ENCODE results near the gene LPAR1.
"Not testable (repeated sequence)": the region's sequence is repeated elsewhere in the genome, so short reads cannot be mapped to it uniquely, and the experiment has no call there.

LPAR1 gene

DNA sequence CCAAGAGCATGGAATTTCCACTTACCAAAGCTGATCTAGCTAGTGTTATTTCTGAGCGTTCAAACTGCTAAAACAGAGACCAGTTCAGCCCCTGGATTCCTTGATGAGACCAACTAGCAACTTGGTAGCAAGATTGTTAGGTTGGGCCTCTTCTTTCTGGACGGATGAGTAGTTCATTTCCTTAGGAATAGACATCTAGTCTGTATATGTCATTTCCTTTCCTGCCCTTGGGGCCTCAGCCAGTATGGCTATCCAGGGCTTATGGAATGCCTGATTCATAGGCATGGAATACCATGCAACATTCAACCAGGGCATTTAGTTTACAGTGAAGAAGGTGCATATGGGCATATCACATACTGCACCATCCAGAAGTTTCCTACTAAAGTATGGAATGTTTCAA lies 14.5 kb upstream of the LPAR1 start:
- no peak overlapping the region for H3K27ac Mint-ChIP-seq
- no peak overlapping the region for H3K4me3 Mint-ChIP-seq
- ATAC-seq (replicated peaks) (no peak), DNase-seq (no peak)
- no peaks in the 10 kb centered on the region for H3K9me3 Mint-ChIP-seq
- H3K27me3 Mint-ChIP-seq, result peaks cover 0 to 5% of the 10 kb centered on the region in 2 donors
- H3K4me1 Mint-ChIP-seq, result no peaks in the 10 kb centered on the region
- H3K36me3 Mint-ChIP-seq, result no peaks in the 10 kb centered on the region

DNA sequence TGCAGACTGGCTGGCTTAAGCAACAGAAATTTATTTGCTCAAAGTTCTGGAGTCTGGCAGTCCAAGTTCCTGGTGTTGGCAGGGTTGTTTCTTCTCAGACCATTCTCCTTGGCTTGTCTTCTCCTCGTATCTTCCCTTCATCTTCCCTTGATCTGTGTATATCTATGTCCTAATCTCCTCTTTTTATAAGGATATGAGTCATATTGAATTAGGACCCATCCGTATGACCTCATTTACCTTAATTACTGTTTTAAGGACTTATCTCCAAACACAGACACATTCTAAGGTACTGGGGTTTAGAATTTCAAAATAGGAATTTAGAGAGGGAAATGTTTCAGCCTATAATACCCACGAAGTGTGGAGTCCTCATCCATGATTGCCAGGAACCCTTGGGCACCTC lies 13.1 kb upstream of the LPAR1 start:
- ATAC-seq (replicated peaks) (no peak), DNase-seq (no peak)
- Mint-ChIP-seq H3K4me1 (no peaks in the 10 kb centered on the region), H3K4me3 (no peak overlapping the region), H3K27me3 (peaks cover 0 to 5% of the 10 kb centered on the region in 2 donors), H3K36me3 (no peaks in the 10 kb centered on the region), H3K9me3 (no peaks in the 10 kb centered on the region), H3K27ac (no peak overlapping the region)

DNA sequence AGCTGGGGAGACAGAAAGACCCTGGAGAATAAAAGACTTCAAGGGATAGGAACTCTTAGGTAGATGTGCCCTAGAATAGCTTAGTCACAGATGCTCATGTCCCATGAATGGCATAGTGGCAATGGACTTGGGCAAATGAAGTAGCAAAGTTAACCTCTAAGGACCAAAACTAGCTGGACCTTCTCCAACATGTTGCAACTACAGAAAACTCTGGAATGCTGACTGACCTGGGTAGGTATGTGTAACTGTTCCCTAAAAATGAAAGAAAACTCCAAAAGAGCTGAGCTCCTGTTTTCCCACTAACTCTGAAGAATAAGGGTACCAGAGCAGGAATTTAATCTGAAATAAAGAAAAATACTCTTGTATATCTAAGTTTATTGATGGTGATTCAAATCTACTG lies 12.5 kb upstream of the LPAR1 start:
- no peaks in the 10 kb centered on the region for H3K9me3 Mint-ChIP-seq
- no peak for DNase-seq
- no peaks in the 10 kb centered on the region for H3K4me1 Mint-ChIP-seq
- peaks cover 0 to 5% of the 10 kb centered on the region in 2 donors for H3K27me3 Mint-ChIP-seq
- no peak overlapping the region for H3K4me3 Mint-ChIP-seq
- H3K36me3 Mint-ChIP-seq, result no peaks in the 10 kb centered on the region
- ATAC-seq (replicated peaks), result no peak
- H3K27ac Mint-ChIP-seq, result no peak overlapping the region

DNA sequence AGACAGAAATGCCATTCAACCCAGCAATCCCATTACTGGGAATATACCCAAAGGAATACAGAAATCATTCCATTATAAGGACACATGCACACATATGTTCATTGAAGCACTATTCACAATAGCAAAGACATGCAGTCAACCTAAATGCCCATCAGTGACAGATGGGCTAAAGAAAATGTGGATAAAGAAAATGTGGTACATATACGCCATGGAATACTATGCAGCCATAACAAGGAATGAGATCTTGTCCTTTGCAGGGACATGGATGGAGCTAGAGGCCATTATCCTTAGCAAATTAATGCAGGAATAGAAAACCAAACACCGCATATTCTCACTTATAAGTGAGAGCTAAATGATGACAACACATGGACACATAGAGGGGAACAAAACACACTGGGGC lies 9.0 kb upstream of the LPAR1 start:
- not testable (repeated sequence) for DNase-seq; H3K27ac Mint-ChIP-seq; H3K4me3 Mint-ChIP-seq; H3K27me3 Mint-ChIP-seq; H3K9me3 Mint-ChIP-seq; ATAC-seq (replicated peaks); H3K4me1 Mint-ChIP-seq; H3K36me3 Mint-ChIP-seq

DNA sequence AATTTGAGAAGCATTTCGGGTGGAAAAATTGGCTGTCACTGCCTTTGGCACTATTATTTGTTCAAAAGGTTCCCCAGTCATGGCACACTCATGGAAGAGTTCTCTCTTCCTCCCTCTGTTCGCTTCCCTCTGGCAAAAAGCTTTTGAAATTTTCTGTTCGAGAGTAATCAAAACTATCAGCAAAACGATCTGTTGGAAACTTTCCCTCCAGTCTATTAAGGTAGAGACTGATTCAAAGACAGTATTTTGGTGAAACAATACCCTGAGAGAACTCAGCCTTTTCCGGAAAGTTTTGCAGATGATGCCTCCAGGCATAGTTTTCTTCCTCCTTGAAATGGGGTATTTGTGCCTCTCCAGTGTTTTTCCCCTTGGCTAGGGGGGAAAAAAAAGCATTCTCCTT lies 3.6 kb upstream of the LPAR1 start:
- H3K36me3 Mint-ChIP-seq, result no peaks in the 10 kb centered on the region
- H3K4me3 Mint-ChIP-seq, result no peak overlapping the region
- no peak overlapping the region for H3K27ac Mint-ChIP-seq
- peaks cover 15 to 18% of the 10 kb centered on the region in 2 donors for H3K27me3 Mint-ChIP-seq
- DNase-seq (no peak), ATAC-seq (replicated peaks) (no peak)
- peaks cover 0 to 5% of the 10 kb centered on the region in 2 donors for H3K9me3 Mint-ChIP-seq
- H3K4me1 Mint-ChIP-seq, result peaks cover 14 to 16% of the 10 kb centered on the region in 2 donors

DNA sequence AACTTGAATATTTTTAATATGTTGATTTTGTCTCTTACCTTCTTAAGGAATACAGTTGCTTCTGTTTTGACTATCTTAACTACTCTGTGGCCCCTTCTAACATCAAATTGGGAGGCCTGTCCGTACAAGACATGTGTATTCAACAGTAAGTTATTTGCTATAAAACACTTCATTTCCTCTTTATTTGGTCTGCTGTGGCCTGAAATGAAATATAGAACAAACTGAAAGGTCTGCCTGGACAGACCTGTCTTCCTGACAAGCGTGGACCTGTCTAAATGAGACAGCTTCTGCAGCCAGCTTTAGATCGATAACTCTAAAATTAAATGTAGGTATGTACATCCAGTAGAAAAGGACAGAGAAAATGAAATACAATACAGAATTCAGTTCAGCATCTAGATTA lies 2.2 kb upstream of the LPAR1 start:
- H3K4me1 Mint-ChIP-seq, result peaks cover 17 to 23% of the 10 kb centered on the region in 2 donors

DNA sequence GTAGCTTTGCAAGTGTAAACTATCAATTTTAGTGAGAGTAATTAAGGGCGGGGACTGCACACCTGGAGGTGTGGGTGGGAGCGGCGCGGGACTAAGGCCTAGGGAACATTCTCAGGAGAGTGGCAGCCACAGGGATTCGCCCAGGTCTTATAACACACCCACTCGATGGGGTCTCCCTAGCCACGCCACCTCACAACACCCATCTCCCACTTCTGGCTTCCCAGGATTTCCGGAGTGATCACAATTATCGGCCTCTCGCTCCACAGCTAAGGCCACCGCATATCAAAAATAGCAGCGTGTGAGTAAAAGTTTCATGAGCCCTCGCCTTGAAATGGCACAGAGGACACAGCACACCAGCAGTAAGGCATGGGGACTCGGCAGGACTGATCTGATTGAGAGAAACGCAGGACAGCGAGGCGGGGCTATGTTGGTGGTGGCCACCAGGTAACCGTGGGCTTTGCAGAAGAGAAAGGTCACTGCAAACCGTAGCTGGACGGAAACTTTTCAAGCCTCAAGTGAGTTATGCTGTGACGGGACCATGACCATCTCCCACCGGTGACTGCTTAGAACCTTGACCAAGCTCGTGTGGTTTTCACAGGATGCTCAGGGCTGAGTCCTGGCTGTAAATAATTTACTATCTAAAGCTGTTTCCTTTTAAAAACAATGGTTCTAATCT lies 1.1 kb upstream of the LPAR1 start:
- ATAC-seq (replicated peaks), result peak in 1 of 2 donors; percentile 20
- Mint-ChIP-seq H3K4me3 (peak overlapping the region; percentile 80 to 81), H3K9me3 (no peaks in the 10 kb centered on the region), H3K27me3 (peaks cover 39 to 43% of the 10 kb centered on the region in 2 donors), H3K4me1 (peaks cover 17 to 23% of the 10 kb centered on the region in 2 donors), H3K27ac (peak overlapping the region; percentile 82), H3K36me3 (peaks cover 0 to 1% of the 10 kb centered on the region in 2 donors)
- no peak for DNase-seq

More for the DNA sequence above, 2.2 kb upstream of the LPAR1 start:
- Mint-ChIP-seq H3K27ac (no peak overlapping the region), H3K4me3 (no peak overlapping the region), H3K27me3 (peaks cover 29 to 32% of the 10 kb centered on the region in 2 donors), H3K9me3 (peaks cover 0 to 5% of the 10 kb centered on the region in 2 donors), H3K36me3 (peaks cover 0 to 1% of the 10 kb centered on the region in 2 donors)
- no peak for DNase-seq
- no peak for ATAC-seq (replicated peaks)

DNA sequence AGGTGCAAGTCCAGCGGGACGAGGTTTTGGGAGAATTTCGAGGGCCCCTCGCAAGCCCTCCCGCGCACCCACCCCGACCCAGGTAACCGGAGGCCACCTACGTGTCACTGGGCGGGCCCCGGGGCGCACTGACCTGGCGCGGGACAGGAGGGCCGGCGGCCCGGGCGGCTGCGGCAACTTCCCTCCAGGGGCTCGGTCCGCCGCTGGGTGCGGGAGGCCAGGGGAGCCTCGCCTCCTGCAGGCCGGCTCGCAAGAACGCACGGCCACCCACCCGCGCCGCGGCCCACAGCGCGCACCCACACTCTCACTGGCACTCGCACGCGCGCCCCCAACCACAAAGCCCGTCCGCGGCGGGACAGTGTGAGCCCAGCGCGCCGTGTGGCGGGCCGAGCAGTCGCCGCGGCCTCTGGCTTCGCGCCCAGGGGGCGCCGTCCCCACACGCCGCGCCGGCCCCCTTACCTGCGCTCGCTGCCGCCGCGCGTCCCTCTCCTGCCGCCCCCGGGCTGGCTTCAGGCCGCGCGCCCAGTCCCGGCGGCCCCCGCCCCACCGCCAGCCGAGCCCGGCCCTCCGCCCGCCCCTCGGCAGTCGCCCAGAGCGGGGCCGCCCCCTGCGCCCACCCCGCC lies 451 bp downstream of the LPAR1 start:
- peaks cover 17 to 23% of the 10 kb centered on the region in 2 donors for H3K4me1 Mint-ChIP-seq
- peak overlapping the region; percentile 73 to 82 for H3K4me3 Mint-ChIP-seq
- no peak overlapping the region for H3K27ac Mint-ChIP-seq
- peak; percentile 49 to 53 for ATAC-seq (replicated peaks)
- no peak for DNase-seq
- peaks cover 0 to 1% of the 10 kb centered on the region in 2 donors for H3K36me3 Mint-ChIP-seq
- H3K27me3 Mint-ChIP-seq, result peaks cover 39 to 52% of the 10 kb centered on the region in 2 donors
- H3K9me3 Mint-ChIP-seq, result no peaks in the 10 kb centered on the region

DNA sequence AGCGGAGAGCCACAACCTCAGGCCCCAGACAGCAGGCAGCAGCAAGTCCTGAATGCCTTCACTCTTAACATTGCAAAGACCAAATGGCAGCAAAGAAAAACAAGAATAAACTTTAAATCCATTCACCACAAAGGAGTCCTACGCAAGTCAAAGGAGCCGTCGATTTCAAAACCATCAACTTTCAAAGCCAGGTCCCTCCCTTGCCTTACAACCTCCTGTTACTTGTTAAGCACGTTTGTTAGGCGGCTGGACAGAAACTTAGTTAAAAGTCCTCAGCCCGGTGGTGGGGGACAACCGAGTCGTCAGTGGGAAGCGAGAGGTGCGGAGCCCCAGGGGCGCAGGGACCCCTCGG lies 938 bp downstream of the LPAR1 start:
- H3K4me1 Mint-ChIP-seq, result peaks cover 17 to 23% of the 10 kb centered on the region in 2 donors
- H3K4me3 Mint-ChIP-seq, result peak overlapping the region; percentile 73 to 82
- no peaks in the 10 kb centered on the region for H3K9me3 Mint-ChIP-seq
- ATAC-seq (replicated peaks), result no peak
- H3K27me3 Mint-ChIP-seq, result peaks cover 42 to 54% of the 10 kb centered on the region in 2 donors
- H3K27ac Mint-ChIP-seq, result peak overlapping the region; percentile 76
- peaks cover 0 to 1% of the 10 kb centered on the region in 2 donors for H3K36me3 Mint-ChIP-seq
- no peak for DNase-seq

DNA sequence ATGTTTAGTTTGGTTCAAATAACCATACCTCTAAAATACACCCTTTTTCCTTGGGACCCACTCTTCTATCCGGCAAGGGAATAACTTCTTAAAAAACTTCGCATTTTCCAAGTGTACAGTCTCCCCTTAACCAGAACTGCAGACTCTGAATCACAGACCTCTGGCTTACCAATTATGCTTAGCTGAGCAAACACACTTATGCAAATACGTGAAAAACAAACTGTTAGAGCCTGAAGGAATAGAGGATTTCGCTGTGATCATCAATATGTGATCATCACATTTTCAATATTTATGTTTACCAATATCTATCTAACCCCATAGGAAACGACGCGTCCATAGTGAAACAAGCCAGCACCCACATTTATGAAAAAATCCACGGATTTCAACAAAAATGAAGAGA lies 1.3 kb downstream of the LPAR1 start:
- H3K36me3 Mint-ChIP-seq, result peaks cover 0 to 1% of the 10 kb centered on the region in 2 donors
- DNase-seq (no peak), ATAC-seq (replicated peaks) (no peak)
- H3K4me3 Mint-ChIP-seq, result peak overlapping the region; percentile 73 to 82
- no peaks in the 10 kb centered on the region for H3K9me3 Mint-ChIP-seq
- peaks cover 17 to 23% of the 10 kb centered on the region in 2 donors for H3K4me1 Mint-ChIP-seq
- H3K27me3 Mint-ChIP-seq, result peaks cover 45 to 57% of the 10 kb centered on the region in 2 donors
- peak overlapping the region; percentile 76 for H3K27ac Mint-ChIP-seq

DNA sequence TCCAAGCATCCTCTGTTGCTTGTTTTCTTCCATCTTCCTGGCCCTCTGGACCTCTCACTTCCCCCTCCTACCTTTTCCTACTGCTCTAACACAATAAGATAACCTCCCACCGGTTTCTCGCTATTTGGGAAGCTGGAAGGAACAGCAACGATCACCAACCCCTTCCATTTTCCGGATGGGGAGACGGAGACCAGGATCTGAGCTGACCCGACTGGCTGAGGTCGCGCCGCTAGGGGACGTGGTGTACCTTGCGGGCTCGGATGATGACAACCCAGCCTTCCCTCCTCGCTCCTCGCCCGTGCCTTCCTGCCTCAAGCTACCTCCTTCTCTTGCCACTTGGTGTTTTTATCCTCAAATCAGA lies 1.9 kb downstream of the LPAR1 start:
- peaks cover 17 to 23% of the 10 kb centered on the region in 2 donors for H3K4me1 Mint-ChIP-seq
- H3K9me3 Mint-ChIP-seq, result no peaks in the 10 kb centered on the region
- H3K36me3 Mint-ChIP-seq, result peaks cover 0 to 1% of the 10 kb centered on the region in 2 donors
- peaks cover 45 to 57% of the 10 kb centered on the region in 2 donors for H3K27me3 Mint-ChIP-seq
- H3K27ac Mint-ChIP-seq, result no peak overlapping the region
- H3K4me3 Mint-ChIP-seq, result no peak overlapping the region
- DNase-seq, result no peak
- ATAC-seq (replicated peaks), result no peak

DNA sequence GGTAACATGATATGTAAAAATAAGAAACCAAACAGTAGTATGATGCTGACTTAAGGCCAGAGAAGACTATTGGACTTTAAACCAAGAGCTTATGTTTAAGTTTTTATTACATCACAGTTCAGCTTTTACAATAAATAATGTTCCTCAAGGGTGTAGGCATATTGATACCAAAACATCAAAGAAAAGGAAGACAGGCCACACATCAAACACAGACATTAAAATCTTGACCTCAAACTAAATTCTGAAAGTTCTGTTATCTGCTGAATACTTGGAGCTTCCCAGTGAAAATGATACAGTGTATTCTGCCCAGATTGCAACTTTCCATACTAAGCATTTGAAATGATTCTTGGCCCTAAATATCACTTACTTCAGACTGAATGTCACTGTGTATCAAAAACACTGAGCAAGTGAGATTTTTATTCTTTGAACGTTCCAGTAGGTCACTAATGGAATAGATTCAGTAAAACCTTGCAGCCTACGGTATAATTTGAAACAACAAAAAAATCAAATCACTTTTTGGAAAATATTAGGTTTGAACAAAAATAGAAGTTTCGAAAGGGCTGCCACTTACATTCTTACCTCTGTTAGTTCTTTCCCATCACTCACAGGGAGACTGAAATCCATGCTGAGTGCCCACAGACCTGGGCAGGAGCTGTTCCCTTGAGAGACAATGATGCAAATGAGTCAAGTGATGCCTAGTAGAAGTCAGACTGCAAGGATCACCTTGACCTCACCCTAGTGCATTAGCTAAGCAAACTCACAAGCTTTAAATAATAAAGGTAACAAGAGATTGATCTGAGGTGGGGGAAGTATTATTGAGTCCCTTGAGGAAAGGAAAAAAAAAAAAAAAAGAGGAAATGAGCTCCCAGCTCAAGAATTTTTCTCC lies 2.5 kb downstream of the LPAR1 start:
- H3K4me3 Mint-ChIP-seq, result no peak overlapping the region
- H3K27ac Mint-ChIP-seq, result no peak overlapping the region
- peaks cover 0 to 1% of the 10 kb centered on the region in 2 donors for H3K36me3 Mint-ChIP-seq
- ATAC-seq (replicated peaks), result no peak
- DNase-seq, result no peak
- no peaks in the 10 kb centered on the region for H3K9me3 Mint-ChIP-seq
- peaks cover 17 to 23% of the 10 kb centered on the region in 2 donors for H3K4me1 Mint-ChIP-seq
- H3K27me3 Mint-ChIP-seq, result peaks cover 45 to 57% of the 10 kb centered on the region in 2 donors

DNA sequence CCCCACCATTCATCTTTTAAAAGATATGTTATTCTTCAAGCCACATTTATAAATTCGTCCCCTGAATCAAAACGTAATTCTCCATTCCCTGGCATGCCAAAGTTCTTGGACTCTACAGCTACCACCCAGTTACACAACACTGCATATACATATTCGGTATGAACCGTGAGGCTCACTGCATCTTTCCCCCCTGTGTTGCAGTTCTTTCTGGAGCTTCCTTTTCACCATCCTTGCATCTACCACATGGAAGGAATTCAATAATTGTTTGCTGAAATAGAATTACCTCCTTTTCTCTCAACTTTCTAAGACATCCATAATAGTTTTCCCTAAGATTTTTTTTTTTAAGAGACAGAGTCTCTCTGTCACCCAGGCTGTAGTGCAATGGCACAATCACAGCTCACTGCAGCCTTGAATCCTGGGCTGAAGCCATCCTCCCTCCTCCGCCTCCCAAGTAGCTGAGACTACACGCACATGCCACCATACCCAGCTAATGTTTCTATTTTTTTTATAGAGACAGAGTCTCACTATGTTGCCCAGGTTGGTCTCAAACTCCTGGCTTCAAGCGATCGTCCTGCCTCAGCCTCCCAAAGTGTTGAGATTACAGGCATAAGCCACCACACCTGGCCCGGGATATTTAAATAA lies 3.3 kb downstream of the LPAR1 start:
- DNase-seq, result no peak
- Mint-ChIP-seq H3K9me3 (no peaks in the 10 kb centered on the region), H3K4me1 (peaks cover 17 to 23% of the 10 kb centered on the region in 2 donors), H3K4me3 (no peak overlapping the region), H3K36me3 (peaks cover 0 to 1% of the 10 kb centered on the region in 2 donors), H3K27ac (no peak overlapping the region), H3K27me3 (peaks cover 45 to 57% of the 10 kb centered on the region in 2 donors)
- ATAC-seq (replicated peaks), result no peak

All from stimulated activated naive B cell treated with anti-CD40 and anti-IgM and Interleukin-4, amounts not matched to agents 10 μg/mL and 1 μg/mL and 100 μg/mL, for 72 hours (primary cell).